HG02973 (cell line): Measurements from ENCODE around the gene NFYA.

Experiments used
- ATAC-seq: cut with Tn5 transposase; IDR thresholded peaks from one replicate; pipeline ENCODE4 v1.9.1; 2021; ENCODE audit warnings: moderate library complexity; ENCODE audit not compliant: unreplicated experiment

NFYA gene

GRCh38 chr6:41046084-41046483, 26.7 kb upstream of the NFYA start:
- ATAC-seq, result no peak

- ATAC-seq, result no peak
These were observed 25.5 kb upstream of the NFYA start for GRCh38 chr6:41047306-41047705.

DNA sequence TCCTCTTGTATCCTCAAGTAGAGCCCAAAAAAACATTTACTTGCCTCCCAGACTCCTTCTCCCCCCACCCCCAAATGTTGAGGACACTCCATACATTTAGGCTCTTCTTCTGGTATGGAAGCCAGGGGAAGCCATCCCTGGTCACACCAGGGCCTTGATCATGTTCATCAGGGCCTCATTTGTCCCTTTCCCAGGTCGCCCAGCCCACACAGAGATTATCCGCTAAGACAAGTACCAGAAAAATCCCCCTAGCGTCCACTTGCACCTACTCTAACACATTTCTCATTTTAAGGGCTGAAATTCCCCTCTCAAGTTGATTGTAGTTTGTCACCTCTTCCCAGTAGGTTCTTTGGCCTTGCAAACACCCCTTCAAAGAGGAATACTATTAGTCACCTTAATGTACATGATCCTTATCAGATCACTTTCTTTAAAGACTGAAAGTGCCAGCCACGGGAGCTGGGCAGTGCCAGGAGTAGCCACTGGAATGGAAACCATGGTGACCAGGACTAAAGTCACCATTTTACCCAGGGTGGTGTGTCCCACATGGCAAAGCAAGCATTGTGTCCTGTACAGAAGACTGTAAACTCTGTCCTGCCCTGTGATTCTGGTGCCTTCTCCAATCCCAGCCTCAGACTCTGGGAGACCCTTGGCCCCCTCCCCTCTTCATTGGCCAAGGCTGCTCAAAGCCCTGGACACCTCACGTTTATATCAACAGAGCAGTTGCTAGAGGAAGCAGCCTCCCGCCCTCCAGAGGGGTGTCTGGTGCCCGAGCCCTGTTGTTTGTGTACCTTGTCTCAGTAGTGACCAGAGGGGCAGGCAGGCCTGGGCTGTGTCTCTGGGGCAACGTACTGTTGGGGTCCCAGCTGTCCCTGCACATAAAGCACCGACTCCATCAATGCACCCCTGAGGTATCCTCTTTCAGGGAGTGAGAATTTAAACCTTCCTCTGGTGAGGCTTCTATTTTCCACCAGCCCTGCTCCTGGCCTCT, 24.7 kb upstream of the NFYA start:
- ATAC-seq, result no peak

DNA sequence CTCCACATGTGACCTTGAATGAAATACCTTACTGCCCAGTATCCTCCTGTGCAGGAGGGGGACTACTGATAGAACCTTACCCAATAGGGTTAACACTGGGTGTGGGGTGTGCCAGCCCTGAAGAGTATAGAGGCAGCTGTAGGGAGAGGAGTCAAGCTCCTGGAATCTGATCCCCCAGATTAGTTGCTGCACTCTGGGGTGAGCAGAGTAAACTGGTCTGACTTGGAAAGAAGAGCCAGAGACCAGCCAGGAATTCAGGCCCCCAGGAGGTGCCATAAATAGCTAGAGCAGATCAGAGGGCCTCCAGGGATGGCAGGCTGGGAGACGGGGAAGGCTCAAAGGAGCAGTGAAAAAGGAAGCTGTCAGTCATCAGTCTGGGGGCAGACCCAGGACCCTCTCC, 23.3 kb upstream of the NFYA start:
- no peak for ATAC-seq

DNA sequence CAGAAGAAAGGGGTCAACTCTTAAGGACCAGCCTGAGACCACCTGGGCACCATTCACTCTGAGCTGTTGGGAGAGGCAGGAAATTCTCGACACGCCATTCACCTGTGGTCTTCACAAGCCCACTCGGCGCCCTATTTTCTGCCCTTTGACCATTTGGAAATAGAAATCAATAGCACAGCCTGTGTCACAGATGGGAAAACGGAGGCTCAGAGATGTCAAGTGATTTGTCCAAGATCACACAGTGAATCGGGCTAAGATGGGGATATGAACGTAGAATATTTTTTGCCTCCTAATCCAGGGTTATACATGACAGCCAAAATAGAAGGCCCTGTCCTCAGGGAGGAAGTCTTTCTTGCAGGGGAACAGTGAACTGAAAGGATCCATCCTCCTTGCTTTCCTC, 22.8 kb upstream of the NFYA start:
- no peak for ATAC-seq

- no peak for ATAC-seq
These were observed 22.2 kb upstream of the NFYA start for GRCh38 chr6:41050536-41050935.

DNA sequence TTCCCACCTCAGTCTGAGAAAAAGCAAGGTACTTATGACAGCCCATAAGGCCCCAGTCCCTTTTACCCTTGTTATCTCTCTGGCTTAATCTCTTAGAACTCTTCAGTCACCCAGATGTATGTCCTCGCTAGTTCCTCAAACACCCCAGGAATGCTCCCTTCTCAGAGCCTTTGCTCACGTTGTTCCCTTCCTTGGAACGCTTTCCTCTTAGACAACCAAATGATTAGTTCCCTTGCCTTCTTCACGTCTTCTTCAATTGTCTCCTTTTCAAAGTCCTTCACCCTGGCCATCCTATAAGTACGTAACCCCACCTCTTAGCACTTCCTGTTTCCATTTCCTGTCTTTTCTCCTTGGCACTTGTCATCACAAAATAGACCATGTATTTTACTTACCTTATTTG, 20.9 kb upstream of the NFYA start:
- ATAC-seq, result no peak

GRCh38 chr6:41053041-41053440, 19.7 kb upstream of the NFYA start, which contains the start of gene APOBEC2:
TSS of gene APOBEC2 (plus strand) at chr6:41053202. CDS start at chr6:41053348, 146 bp downstream.
- ATAC-seq, result no peak

- ATAC-seq, result no peak
These were observed 18.3 kb upstream of the NFYA start for GRCh38 chr6:41054511-41054910.

DNA sequence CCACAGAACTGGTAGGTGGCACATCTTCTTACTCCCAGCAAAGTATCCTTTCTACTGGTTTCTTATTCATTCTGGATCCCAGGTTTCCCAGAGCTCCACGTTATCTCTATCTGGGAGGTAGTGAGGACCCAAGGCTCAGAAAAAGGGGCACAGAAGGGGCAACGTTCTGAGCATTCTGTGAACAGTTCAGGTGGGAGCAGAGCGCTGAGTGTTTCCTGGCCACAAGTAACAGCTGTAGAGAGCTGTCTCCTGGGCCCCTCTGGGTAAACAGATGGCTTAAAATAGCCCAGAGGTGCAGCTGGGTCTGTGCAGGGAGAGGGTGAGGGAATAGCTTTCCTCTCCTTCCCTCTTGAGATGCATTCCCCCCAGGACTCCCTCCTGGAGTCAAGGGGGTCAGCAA, 17.6 kb upstream of the NFYA start:
- no peak for ATAC-seq

- ATAC-seq, result no peak
These were observed 15.8 kb upstream of the NFYA start for GRCh38 chr6:41056768-41057490.

GRCh38 chr6:41058783-41059181, 14.0 kb upstream of the NFYA start:
- no peak for ATAC-seq

GRCh38 chr6:41059556-41059955, 13.2 kb upstream of the NFYA start:
- ATAC-seq, result no peak

GRCh38 chr6:41061196-41061726, 11.5 kb upstream of the NFYA start:
- no peak for ATAC-seq

- no peak for ATAC-seq
These were observed 10.7 kb upstream of the NFYA start for GRCh38 chr6:41062056-41062455.

- ATAC-seq, result no peak
These were observed 8.9 kb upstream of the NFYA start for GRCh38 chr6:41063884-41064285.

DNA sequence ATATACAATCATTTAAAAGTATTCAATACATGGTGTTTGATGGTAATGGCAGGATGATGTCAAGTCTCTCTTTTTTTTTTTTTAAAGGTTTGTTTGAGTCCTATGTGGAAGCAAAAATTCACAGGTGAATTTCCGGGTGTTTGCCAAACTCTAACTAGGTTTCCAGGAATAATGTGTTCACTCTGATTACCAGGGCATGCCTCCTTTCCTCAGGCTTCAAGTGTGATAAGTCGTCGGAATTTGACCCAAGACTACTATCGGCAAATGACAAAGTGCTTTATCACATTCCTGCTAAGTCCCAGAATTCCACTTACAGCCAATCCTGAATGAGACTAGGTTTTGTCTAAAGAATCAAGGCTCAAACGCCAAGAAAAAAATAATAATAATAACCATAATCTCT, 7.9 kb upstream of the NFYA start:
- no peak for ATAC-seq

GRCh38 chr6:41065550-41066026, 7.2 kb upstream of the NFYA start:
- no peak for ATAC-seq

DNA sequence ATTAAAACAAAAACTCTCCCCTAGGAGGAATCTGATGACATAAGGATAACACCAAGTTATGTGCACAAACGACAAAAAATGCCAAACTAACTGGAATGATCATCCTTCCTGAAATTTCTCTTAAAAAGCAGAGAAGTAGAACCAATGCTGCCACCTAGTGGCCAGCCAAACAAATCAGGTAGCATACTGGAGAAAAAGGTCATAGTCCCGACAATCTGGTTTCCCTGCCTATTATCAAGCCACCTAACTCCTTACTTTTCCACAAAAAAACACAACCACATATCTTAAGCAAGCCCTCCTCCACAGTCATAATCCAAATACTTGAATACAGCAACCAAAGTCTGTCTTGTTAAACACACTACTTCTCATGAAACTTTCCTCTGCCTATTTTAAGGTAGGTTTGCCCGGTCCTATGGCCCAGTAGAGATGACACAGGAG, 5.9 kb upstream of the NFYA start:
- no peak for ATAC-seq

DNA sequence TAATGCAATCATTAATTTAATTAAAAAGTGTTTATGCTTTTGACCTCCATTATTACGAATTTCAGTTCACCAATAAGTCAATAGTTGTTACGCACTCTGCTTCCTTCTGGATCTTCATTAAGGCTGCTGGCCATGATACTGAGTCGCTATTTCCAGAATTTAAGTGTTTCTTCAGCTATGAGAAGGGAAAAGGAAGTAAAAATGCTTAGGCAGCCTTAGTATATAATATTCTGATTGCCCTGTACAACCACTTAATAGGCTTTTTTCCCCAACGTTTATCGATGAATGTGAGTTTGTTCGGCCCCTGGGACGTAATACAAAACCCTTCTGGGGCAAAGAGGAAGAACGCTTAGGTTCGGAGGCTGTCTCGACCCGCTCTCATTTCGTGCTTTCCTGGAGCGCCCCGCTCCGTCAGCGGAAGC, 1.3 kb upstream of the NFYA start:
- ATAC-seq, result no peak
